ENCODE data around the gene KCTD18. TPM values are rescaled to one million over a fixed set of nuclear protein-coding genes. Genes with fewer than 3 reads are reported as not detected.

Gene KCTD18
- total RNA-seq, 1 experiment from 2014 or later, result 14.7 TPM

DNA sequence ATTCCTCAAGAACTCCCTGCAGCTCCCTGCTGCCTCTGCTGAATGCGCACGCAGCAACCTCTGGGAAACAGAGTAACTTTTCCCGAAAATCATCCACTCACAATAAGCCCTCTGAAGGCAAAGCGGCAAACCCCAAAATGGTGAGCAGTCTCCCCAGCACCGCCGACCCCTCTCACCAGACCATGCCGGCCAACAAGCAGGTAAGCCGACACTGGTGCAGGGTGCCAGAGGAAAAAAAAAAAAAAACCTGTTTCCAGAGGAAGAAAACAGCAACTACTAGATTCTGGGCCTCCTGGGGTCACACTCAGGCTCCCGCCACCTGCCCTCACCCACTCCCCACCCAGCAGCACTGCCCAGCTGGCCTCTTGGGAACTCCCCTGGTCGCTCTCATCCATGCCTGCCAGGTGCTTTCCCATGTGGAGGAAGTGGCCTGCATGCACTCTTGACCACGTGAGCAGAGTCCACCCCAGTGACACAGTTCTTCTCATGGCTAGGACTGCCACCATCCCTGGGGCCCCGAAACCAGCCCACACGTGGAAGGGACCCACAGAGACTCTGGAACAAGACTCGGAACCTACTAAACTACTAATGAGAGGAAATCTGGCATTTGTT, 36.9 kb downstream of the KCTD18 start:
- H3K4me1 ChIP-seq (ENCODE audit: control insufficient read depth, insufficient read depth, low read length), result peaks cover 12% of the 10 kb centered on the region; the same call in 1 of the 2 replicates
- H3K27me3 ChIP-seq (ENCODE audit: control insufficient read depth, insufficient read depth, low read length), result no peaks in the 10 kb centered on the region
- TF ChIP-seq SIN3A (IDR thresholded peaks at IDR 0.05; ENCODE audit: borderline replicate concordance, insufficient read depth, low read depth, low read length) (no peak), POLR2AphosphoS5 (IDR thresholded peaks at IDR 0.05; ENCODE audit: low read depth, low read length) (no peak), TCF7L2 (IDR thresholded peaks at IDR 0.05; ENCODE audit: low read depth, low read length) (no peak)
- TF ChIP-seq, protein P1, sequence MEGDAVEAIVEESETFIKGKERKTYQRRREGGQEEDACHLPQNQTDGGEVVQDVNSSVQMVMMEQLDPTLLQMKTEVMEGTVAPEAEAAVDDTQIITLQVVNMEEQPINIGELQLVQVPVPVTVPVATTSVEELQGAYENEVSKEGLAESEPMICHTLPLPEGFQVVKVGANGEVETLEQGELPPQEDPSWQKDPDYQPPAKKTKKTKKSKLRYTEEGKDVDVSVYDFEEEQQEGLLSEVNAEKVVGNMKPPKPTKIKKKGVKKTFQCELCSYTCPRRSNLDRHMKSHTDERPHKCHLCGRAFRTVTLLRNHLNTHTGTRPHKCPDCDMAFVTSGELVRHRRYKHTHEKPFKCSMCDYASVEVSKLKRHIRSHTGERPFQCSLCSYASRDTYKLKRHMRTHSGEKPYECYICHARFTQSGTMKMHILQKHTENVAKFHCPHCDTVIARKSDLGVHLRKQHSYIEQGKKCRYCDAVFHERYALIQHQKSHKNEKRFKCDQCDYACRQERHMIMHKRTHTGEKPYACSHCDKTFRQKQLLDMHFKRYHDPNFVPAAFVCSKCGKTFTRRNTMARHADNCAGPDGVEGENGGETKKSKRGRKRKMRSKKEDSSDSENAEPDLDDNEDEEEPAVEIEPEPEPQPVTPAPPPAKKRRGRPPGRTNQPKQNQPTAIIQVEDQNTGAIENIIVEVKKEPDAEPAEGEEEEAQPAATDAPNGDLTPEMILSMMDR (IDR thresholded peaks at IDR 0.05), result no peak
- TF ChIP-seq, protein P2, sequence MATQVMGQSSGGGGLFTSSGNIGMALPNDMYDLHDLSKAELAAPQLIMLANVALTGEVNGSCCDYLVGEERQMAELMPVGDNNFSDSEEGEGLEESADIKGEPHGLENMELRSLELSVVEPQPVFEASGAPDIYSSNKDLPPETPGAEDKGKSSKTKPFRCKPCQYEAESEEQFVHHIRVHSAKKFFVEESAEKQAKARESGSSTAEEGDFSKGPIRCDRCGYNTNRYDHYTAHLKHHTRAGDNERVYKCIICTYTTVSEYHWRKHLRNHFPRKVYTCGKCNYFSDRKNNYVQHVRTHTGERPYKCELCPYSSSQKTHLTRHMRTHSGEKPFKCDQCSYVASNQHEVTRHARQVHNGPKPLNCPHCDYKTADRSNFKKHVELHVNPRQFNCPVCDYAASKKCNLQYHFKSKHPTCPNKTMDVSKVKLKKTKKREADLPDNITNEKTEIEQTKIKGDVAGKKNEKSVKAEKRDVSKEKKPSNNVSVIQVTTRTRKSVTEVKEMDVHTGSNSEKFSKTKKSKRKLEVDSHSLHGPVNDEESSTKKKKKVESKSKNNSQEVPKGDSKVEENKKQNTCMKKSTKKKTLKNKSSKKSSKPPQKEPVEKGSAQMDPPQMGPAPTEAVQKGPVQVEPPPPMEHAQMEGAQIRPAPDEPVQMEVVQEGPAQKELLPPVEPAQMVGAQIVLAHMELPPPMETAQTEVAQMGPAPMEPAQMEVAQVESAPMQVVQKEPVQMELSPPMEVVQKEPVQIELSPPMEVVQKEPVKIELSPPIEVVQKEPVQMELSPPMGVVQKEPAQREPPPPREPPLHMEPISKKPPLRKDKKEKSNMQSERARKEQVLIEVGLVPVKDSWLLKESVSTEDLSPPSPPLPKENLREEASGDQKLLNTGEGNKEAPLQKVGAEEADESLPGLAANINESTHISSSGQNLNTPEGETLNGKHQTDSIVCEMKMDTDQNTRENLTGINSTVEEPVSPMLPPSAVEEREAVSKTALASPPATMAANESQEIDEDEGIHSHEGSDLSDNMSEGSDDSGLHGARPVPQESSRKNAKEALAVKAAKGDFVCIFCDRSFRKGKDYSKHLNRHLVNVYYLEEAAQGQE (IDR thresholded peaks at IDR 0.05; ENCODE audit: insufficient read depth in 1 of 2, low read depth in 2 of 2, low read length in 1 of 2), result no peak
- no peak overlapping the region for H3K27ac ChIP-seq (ENCODE audit: low read length)
- CTCF ChIA-PET, result no interaction called here
- peaks cover 31% of the 10 kb centered on the region for H3K36me3 ChIP-seq (ENCODE audit: control insufficient read depth, insufficient read depth, low read length)
- ATAC-seq (no peak), DNase-seq (ENCODE audit: low read depth, low spot score) (no peak)
- intact Hi-C loops (cut with micrococcal nuclease; ENCODE audit: unreplicated experiment), result no loop called here
- POLR2A ChIA-PET, result interaction anchor here (0.7 kb wide), 1 partner anchor 14 kb away, joined by 7 read pairs; no protein-coding TSS in a partner anchor
- in situ Hi-C loops (cut with HindIII; ENCODE audit: low pct_unique_long_range_greater_than_20kb, low sequenced_read_pairs), result no loop called here
- BruUV-seq (replicated peaks), result no TSS peak
- H3K9me3 ChIP-seq (ENCODE audit: control insufficient read depth, insufficient read depth, low read depth, low read length), result no peaks in the 10 kb centered on the region
- no peak overlapping the region for H3K4me3 ChIP-seq (ENCODE audit: low read depth in 2 of 2, low read length in 2 of 2)

DNA sequence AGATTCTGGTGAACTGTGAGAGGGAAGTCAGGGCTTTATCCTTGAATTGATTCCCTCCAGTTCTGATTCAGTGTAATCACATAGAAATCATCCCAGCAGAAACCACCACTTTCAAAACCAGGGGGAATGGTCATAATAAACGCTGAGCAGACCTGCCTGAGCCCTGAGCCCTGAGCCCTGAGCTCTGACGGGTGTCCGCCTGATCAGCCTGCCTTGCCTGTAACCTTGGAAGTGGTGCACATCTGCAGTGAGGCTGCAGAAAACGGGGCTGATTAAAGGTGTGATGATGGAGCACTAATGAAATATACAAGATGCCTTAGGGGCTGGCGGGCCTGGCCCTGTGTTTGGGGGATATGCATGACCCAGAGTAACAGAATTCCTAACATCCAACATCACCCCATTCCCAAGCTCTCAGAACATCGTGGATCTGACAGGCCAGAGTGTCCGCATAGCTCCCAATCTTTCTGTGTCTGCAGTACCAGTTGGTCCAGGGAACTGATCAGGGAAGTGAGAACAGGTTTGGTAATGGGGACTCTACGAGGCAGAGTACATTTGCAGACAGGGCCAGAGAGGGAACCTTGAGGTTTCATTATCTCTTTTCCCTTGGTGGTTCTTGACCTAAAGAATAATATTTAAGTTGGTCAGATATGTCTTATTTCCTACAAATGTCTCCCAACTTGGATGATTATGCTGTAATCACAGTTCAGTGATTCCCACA, 37.8 kb downstream of the KCTD18 start:
- Histone ChIP-seq H3K4me3 (ENCODE audit: low read depth in 2 of 2, low read length in 2 of 2) (no peak overlapping the region), H3K4me1 (ENCODE audit: control insufficient read depth, insufficient read depth, low read length) (peaks cover 12% of the 10 kb centered on the region; the same call in 1 of the 2 replicates), H3K9me3 (ENCODE audit: control insufficient read depth, insufficient read depth, low read depth, low read length) (no peaks in the 10 kb centered on the region), H3K27me3 (ENCODE audit: control insufficient read depth, insufficient read depth, low read length) (no peaks in the 10 kb centered on the region), H3K36me3 (ENCODE audit: control insufficient read depth, insufficient read depth, low read length) (peaks cover 36% of the 10 kb centered on the region), H3K27ac (ENCODE audit: low read length) (peak overlapping the region; percentile 56)
- ChIA-PET POLR2A (no interaction called here), CTCF (interaction anchor here (1.2 kb wide), 1 partner anchor 9 kb away, joined by 3 read pairs; no protein-coding TSS in a partner anchor)
- intact Hi-C loops (cut with micrococcal nuclease; ENCODE audit: unreplicated experiment) (no loop called here), in situ Hi-C loops (cut with HindIII; ENCODE audit: low pct_unique_long_range_greater_than_20kb, low sequenced_read_pairs) (no loop called here)
- BruUV-seq (replicated peaks), result no TSS peak
- DNase-seq (ENCODE audit: low read depth, low spot score) (no peak), ATAC-seq (no peak)
- TF ChIP-seq POLR2AphosphoS5 (IDR thresholded peaks at IDR 0.05; ENCODE audit: low read depth, low read length), result no peak
- TF ChIP-seq, protein P1 (IDR thresholded peaks at IDR 0.05), result no peak
- TF ChIP-seq, protein P2 (IDR thresholded peaks at IDR 0.05; ENCODE audit: insufficient read depth in 1 of 2, low read depth in 2 of 2, low read length in 1 of 2), result no peak
- TF ChIP-seq TCF7L2 (IDR thresholded peaks at IDR 0.05; ENCODE audit: low read depth, low read length), result no peak
- TF ChIP-seq SIN3A (IDR thresholded peaks at IDR 0.05; ENCODE audit: borderline replicate concordance, insufficient read depth, low read depth, low read length), result no peak

All from Panc1 (cell line).